ENCODE data around the gene PDE4B.

The PDE4B gene

DNA sequence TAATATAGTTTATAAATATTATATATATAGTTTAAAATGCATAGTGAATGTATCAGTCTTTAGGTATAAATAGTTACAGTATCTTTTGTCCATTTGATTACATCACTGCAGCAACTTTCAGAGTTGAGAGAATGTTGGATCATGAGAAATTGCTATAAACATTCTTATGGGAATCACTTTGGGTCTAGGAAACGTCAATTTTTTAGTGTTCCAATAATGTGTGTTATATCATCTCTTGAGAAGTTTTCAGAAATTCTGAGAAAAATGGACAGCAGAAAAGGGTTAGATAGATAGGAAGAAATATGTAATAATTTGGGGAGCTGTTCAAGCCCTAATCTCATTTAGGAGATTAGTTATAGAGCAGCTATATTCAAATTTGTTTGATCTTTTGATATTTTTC lies 556.1 kb downstream of the PDE4B start:
- DNase-seq = no peak

DNA sequence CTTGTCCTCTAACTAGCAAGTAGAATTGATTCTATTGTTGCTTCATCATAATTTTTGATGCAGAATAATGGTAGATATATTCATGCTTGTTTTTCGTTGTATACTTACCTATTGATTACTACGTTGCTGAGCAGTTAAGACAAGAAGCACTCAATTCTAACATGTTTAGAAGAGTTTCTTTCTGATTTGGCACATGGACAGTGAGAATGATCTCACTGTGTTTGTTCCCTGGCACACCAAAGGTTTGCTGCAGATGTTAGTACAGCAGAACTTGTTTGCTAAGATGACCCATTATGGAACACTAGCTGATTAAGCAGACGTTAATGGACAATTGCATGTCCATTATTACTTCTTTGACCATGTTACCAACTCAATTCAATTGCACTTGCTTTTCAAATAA lies 556.5 kb downstream of the PDE4B start:
- DNase-seq = no peak

DNA sequence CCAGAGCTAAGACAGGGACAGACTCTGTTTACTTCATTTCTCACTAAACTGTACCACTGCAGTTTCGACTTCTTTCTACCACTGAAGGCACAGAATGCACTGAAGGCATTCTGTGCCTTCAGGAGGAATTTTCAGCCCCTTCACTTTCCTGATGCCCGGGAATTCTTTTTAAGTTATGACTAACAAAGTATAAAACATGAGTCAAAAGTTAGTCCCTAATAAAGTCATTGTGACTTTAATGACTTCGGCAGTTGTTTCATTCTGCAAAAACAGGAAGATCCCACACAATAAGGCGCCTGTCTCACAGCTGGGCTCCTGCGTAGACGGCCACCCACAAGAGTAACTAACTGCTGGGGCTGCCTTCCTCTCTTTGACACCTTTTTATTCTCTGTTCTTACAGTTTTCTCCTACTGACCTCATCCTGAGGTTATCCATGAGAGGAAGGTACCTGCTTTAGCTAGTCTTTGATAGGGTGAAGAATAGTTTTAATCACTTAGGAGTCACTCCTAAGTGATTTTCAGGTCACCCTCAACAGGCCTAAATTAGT lies 557.4 kb downstream of the PDE4B start:
- no peak for DNase-seq

DNA sequence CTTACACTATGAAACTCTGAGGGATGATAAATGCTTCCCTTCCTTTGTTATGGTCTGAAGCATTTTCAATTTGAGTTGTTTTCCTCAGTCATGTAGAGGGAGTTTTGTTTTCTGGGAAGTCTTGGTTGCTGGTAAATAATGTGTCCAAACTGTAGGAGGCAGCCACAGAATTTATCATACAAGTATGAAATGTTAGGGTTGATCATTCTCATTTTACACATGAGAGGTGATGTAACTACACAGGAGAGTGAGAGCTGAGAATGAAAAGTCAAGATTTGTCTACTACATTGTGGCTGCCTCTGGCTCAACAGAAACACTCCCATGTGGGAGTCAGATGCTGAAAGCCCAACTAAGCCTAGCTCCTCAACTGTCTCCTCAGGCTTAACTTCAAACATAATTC lies 558.8 kb downstream of the PDE4B start:
- DNase-seq = no peak

DNA sequence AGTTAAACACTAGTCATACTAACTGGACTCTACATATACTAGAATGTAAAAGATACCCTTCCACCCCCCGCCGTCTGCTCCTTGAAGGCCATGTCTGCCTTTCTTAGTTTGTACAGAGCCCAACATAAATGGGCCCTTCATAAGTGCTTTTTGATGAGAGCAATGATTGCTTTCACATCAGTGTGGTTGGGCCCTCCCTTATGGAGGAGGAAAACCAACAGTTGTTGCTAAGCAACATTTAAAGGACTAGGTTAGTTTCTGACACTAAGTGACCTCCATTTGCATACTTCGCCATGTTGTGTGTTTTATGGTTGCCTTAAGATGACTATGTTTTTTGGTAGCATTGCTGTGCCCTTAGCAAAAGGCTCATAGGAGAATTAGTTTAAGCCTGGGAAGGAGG lies 559.2 kb downstream of the PDE4B start:
- no peak for DNase-seq

DNA sequence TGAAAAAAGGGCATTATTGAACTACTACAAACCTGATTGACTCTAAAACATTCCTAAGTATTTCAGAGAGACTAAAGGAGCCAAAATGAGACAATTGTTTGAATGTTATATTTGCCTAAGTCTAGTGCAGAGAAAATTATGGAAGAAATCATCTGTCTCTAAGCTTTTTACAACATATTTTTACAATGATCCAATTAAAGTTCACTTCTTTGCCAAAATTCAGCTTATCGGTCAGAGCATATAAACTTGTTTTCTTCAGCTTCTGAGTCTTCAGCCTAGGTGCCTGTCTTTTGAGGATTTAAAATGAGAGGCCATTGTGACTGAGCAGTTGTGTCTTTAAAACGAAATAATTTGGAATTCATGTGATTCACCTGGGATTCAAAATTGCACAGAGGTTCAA lies 560.1 kb downstream of the PDE4B start:
- no peak for DNase-seq

DNA sequence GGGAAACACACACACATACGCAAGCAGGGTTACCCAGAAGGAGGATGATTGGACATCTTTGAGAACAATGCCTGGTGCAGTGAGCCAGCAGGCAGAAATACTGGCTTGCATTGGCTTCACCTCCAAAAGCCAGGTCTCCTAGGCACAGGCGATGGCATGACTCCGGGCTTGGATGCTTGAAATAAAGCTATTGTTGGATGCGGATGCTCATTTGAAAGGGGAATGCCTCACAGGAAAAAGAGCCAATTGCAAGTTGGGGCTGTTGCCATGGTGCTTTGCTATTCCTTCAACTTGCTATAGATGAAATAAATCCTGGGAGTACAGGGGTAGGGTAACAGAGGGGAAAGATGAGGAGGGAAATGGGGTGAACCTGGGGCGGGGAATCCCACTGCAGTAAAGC lies 560.6 kb downstream of the PDE4B start:
- DNase-seq = no peak

DNA sequence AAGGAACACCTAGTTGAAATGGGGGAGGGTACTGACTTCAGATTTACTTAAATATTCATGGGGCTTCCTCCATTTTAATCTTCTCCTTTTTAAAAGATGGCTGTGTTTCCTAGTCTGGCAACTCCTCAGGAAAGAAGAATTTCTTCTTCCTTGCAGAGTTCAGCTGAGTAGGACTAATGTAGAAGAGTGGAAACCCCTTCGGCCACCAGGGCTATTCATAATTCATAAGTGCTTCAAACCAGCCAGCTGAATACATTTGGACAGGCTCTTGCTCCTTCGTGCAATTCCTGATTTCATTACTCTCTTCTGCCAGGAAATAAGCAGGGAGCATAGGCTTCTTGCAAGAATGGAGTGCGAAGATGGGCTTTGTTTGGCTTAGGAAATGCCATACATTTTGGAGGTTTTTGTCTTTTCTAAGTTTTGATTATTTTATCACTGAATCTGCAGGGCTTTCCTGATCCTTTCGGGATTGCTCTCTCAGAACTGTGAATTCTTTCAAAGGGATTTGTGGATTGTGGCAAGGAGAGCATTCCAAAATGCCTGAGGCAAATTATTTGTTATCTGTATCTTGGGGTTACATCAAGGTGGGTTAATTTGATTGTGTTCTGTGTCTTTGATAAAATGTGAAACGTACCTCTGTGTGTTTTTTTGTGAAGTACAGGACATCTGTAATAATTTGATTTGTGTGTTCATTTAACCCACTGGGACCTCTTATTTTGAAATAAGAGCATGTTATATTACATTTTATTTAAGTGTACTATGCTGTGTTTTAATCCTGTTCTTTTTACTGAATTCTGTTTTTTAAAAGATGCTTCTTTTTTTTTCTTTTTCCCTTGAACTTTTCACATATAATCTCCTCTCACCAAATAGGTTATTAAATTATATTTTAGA lies 561.9 kb downstream of the PDE4B start:
- peak; percentile 86 for DNase-seq

DNA sequence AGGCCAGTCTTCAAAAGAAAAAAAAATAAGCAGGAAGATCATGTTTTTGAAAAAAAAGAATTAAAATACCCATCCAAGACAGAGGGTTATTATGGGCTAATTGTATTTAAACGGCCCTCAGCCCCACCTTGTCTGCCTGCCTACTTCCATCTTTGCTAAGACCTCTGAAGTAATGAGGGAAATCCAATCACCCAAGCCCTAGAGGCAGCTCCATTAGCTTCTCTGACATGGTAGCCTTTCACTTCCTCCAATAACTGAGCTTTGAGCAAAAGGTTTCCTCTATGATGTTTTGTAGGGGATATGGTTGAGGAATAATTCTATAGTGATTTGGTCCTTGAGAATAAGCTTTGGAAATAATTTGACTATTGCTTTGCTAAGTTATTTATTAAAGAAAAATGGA lies 563.1 kb downstream of the PDE4B start:
- no peak for DNase-seq

DNA sequence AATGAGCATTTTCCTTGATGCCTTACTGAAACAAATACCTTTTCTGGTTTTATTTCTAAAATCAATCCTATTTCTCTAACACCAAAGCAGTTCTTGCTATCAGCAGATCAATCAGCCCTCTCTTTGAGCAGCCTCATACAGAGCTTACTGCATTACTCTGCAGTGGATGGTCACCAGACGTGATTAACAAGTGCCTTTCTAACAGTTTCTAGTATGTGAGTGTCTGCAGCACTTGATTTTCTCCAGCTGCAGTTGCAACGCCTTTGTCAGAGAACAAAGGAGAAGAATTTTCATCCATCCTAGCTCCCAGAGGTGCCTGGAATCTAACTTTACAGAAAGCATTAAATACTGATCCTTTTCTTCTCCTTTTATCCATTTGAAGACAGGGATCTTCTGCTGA lies 563.9 kb downstream of the PDE4B start:
- peak; percentile 49 for DNase-seq

DNA sequence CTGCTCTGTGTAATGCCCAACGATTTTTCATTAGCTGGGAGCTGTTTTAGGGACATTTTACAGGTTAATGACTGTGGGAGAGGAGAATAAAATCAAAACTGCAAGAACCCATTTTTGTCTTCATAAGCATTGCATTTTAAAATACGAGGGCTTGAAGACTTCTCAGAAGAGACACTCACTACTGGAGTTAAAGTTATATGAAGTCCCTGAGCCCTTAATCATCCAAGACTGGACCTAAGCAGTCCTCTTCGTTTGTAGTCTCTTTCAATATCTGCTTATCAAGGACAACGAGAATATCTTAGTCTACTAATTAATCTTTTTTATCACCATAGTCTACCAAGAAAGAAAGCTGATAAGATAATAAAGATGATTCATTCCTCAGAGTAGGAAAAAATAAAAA lies 564.3 kb downstream of the PDE4B start:
- no peak for DNase-seq

DNA sequence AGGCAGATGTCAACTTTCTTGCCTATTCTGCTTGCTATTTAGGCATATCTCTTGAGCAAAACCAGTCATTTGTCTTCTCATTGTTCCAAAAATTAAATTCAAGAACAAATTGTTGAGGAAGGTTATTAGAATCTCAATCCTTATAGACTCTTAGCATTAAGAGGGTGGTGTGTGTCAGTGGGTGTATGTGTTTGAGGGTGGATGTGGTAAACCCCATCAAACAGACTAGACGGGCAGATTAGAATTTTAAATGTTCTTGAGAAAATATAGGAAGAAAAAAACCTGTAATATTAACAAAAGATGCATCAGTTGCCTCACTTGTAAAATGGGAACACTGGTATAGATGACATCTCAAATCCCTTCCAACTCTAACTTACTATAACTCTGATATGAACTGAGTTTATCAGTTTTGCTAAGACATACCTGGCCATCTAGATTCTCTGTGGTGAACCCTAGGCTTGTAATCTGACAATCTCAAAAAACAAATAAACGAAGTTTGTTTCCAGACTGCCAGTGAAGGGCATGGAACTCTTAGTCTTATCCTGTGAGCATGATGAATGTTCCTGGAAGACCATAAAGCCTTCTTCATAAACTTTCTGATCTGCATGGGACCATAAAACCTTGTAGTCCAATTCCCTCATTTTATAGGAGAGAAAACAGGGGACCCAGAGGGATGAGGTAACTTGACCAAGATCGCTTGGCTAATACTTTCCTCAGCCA lies 564.9 kb downstream of the PDE4B start:
- no peak for DNase-seq

DNA sequence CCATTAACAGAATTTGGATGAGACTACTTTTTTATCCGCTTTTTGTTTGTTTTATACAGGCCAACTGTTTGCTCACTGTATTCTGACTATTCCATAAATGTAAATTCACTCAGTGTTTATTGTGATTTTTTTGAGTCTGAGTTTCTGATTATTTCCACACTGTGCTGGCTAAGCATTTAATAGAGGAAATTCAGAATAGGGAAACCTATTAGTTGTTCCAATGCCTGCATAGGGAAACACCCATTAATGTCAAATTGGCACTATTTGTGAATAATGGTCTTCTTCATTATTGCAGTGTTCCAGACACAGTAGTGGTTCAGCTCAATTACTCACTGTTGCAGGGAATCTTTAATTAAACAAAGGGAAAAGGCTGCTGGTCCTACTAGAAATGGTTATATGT lies 566.6 kb downstream of the PDE4B start:
- DNase-seq = no peak

DNA sequence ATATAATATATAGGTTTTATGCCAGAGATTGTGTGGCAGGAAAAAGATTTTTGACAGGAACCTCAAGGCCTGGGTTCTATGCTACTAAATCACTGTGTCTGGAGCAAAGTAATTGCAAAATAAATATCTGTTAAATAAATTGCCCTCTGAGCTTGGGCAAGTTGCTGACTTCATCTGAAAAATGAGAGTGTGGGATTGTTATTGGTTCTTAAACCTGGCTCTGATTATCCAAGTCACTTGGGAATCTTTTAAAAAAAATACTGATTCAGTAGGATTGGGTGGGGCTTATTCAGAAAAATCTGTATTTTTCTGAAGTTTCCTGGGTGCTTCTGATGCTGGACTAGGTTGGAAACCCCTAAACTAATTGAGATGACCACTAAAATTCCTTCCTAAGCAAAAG lies 567.1 kb downstream of the PDE4B start:
- no peak for DNase-seq

DNA sequence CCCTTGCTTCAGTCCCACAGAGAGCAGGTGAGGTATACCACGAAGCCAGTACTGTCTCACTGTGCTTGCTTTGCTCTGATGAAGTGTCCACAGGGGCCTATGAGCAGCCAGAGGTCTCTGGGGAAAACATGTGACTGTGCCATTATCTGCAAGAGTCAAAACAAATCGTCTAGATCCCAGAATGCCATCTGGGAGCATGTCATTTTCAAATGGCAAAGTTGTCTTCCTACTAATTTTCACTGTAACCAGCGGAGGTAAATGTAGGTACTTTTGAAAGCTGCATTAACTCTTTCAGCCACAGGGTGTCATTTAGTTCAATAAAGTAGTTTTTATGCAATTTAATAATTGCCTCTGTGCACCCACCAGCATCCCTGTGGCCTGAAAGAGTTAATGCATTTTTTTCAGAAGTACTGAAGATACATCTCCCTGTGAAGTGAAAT lies 567.6 kb downstream of the PDE4B start:
- peak; percentile 64 for DNase-seq

DNA sequence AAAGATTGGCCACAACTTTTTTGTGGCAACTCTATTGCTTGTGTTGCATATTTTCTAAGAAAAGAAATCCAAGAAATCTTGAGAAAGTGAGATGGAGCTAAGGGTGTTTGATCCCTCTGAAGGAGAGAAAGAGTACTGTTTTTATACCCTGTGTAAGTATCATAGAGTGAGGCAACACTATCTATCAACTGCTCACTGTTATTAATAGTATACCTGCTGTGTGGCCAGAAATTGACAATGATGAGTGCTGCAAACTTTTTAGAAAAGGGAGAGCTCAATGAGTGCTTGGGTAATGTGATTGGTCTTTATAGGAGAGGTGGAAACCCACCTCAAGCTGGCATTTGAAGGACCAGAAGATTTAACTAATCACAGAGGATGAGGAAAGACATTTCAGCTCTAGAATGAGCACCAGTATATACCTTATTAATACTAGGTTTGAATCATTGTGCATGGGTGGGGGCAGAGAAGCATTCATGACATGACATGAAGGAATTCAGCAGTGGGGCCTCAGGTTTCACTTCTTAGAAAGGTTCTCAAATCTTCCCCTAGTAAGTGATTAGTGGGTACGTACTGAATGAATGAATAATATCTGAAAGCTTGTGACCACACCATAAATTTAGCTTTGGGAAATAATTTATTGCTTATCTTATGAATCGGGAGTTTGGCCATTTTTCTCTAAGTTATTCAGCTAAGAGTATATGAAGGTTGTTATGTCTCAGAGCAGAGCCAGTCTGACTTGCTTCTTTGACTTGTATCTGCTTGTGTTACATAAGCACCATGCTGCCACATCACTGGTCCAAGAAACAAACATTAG lies 572.1 kb downstream of the PDE4B start:
- no peak for DNase-seq

DNA sequence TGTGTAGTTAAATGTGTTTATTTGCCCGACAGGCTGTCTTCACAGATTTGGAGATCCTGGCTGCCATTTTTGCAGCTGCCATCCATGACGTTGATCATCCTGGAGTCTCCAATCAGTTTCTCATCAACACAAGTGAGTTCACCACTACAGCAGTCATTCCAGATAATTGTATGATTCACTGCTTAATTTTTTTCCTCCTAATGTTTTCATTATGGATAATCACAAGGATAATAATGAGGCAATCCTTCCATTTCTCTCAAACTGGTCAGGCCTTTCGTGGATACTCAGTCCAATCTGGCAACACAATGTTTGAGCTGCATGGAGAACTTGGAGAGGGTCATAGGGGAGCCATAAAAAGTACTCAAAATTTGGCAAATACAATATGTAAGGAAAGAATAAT lies 572.9 kb downstream of the PDE4B start:
- DNase-seq = no peak

DNA sequence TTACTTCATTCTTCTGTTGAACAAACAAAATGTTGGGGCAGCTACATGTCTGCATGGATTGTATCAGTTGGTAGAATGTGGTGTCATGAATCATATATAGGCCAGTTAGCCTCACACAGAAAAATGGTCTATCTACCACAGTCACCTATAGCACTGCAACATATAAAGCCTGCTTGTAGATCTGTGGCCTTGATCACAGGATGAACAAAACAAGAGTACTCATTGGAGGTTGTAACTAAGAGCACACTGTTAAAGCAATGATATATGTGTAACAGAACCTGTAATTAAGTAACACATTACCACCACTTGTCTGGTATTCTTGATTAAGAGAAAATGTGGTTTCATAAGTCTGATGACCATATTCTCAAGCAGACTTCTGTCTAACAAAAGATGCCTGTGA lies 573.9 kb downstream of the PDE4B start:
- DNase-seq = no peak

DNA sequence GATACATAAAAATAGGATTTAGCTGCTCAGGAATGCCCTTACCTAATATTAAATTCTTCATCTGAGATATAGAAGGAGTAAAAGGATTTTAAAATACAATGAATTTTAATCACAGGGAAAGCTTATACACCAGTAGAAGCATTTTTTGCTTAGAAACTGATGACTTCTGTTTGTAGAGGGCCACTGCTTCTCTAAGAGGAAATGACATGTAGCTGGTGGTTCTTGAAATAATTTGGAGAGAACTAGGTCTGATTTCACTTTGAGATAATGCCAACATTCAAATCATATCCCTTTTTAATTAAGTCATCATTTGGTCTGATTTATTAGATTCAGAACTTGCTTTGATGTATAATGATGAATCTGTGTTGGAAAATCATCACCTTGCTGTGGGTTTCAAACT lies 574.7 kb downstream of the PDE4B start:
- DNase-seq = no peak

DNA sequence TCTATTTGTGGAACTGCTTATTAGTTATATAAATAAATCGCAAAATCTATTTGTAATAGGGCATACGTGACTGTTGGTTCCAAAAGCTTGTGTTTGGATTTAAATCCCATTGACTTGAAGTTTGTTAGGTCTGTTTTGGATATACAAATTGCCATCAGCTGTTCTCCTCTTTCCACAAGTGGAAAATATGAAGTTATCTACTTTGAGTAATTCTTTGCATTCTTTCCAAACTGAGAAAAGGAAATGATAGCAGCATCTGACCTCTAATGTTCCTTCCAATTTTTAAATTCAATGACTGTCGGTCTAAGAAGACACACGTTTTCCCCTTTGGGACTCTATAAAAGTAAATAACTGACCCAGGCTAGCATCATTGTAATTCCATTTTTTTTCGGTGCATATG lies 575.6 kb downstream of the PDE4B start:
- no peak for DNase-seq

DNA sequence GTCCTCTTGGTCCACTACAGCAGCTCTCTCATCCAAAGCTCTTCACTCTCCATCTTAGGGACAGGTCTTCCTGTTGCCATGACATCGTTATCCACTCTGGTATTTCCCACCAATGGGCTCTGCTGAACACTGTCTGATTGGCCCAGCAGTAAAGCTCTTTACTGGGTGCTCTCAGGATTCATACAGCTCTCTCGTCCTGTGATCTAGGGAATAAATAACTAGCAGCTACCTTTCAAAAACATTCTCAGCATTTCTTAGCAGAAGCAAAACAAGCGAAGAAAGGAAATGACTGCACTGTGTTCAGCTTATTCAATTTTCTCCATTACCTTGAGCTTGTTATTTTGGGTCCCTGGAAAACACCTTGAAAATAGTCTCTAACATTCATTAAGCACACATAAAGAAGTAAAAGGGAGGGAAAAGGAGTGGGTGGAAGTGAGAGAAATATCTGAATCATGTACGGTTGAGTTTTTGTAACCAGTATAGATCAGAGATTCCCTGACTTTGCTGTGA lies 577.8 kb downstream of the PDE4B start:
- DNase-seq = no peak

DNA sequence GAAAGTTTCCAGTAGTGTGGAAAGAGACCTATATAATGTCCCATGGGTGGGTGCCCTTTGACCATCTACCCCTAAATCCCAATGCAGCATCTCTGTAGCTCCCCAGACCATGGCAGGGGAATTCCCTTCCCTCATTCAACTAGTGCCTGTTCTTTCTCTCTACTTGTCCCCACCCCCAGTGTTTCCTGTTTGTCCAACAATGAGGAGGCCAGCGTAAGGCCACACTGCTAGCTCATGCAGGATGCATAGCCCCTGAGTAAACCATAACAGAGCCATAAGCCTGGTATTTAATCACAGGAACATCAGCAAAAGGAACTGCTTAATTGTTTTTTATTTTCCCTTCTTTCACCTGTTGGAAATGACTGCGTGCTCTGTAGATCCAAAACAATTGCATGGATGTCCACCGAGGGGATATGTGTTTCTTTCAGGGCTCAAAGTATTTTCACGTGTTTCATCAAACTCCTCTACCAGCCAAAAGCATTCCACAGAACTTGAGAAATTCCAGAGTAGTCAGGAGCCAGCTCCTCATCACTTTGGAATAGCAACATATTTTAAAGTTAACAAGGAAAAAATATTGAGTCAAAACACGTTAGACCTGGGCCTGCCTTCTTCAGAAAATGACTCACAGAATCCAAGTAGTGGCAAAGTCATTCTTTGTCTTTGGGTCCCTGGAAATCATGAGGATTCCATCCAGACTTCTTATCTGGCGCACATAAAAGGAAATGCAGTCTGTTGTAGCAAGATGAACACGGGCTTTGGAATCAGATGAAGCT lies 578.7 kb downstream of the PDE4B start:
- no peak for DNase-seq

Measured in eye (tissue), 1 donor.